HG03060 (cell line): ENCODE results near the gene VSIG10L2.

Source experiments
- ATAC-seq: cut with Tn5 transposase; IDR thresholded peaks from one replicate; pipeline ENCODE4 v1.9.1; 2021; ENCODE audit warnings: low read depth, moderate number of reproducible peaks; ENCODE audit not compliant: unreplicated experiment

VSIG10L2 gene

GRCh38 chr11:125929445-125930075, 16.3 kb upstream of the VSIG10L2 start:
- no peak for ATAC-seq

- no peak for ATAC-seq
These were observed 15.8 kb upstream of the VSIG10L2 start for GRCh38 chr11:125930076-125930450.

GRCh38 chr11:125931116-125931515, 14.7 kb upstream of the VSIG10L2 start:
- no peak for ATAC-seq

GRCh38 chr11:125931668-125932067, 14.2 kb upstream of the VSIG10L2 start:
- ATAC-seq: no peak

- ATAC-seq: no peak
These were observed 13.5 kb upstream of the VSIG10L2 start for GRCh38 chr11:125932301-125932700.

- ATAC-seq: no peak
These were observed 12.6 kb upstream of the VSIG10L2 start for GRCh38 chr11:125933030-125933813.

- ATAC-seq: no peak
These were observed 11.4 kb upstream of the VSIG10L2 start for GRCh38 chr11:125934473-125934872.

GRCh38 chr11:125935056-125935455, 10.8 kb upstream of the VSIG10L2 start:
- no peak for ATAC-seq

- ATAC-seq: no peak
These were observed 10.1 kb upstream of the VSIG10L2 start for GRCh38 chr11:125935618-125936199.

- ATAC-seq: no peak
These were observed 7.4 kb upstream of the VSIG10L2 start for GRCh38 chr11:125938418-125938817.

- ATAC-seq: no peak
These were observed 6.7 kb upstream of the VSIG10L2 start for GRCh38 chr11:125939081-125939521.

- ATAC-seq: no peak
These were observed 5.7 kb upstream of the VSIG10L2 start for GRCh38 chr11:125940145-125940544.

GRCh38 chr11:125941267-125941618, 4.6 kb upstream of the VSIG10L2 start:
- no peak for ATAC-seq

GRCh38 chr11:125941619-125942611, 3.9 kb upstream of the VSIG10L2 start:
- ATAC-seq: no peak

GRCh38 chr11:125942771-125943428, 2.9 kb upstream of the VSIG10L2 start:
- no peak for ATAC-seq

- ATAC-seq: no peak
These were observed 2.0 kb upstream of the VSIG10L2 start for GRCh38 chr11:125943661-125944349.

- no peak for ATAC-seq
These were observed 1.4 kb upstream of the VSIG10L2 start for GRCh38 chr11:125944350-125945010.

- ATAC-seq: no peak
These were observed 640 bp upstream of the VSIG10L2 start for GRCh38 chr11:125945011-125945796.
